H4 (cell line): ENCODE data around the gene OPCML. TPM values are rescaled to one million over a fixed set of nuclear protein-coding genes. Genes with fewer than 3 reads are reported as not detected.

Experiments used
- DNase-seq: peaks from one replicate; pipeline ENCODE4 v3.0.0-alpha.2; 2015; ENCODE audit warnings: low spot score
- total RNA-seq: library from RNA; depleted of rRNA; stranded (reverse); fragments of >200 nt; shearing (Covaris generic); gene quantifications from 2 replicates; pipeline ENCODE4 v1.2.3, GENCODE V29; 2014

OPCML gene
- total RNA-seq, 1 experiment from 2014 or later = 0.12 TPM

DNA sequence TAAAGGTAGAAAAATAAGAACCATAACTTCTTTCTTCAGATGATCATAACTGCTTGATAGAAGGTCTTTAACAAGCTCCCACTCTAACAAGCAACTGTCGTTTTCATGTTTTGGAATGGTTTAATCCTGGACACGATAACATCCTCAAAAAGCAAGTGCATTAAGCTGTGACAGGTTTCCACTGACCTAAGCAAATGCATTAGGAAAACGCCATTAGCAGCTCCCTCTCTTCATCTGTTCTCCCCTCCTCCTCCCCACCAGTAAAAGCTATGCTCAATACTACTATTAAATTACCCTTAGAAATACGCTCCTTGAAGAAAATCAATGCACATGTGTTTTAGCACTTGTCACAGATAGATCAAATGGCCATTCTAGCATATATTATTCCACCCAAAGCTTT, 729.4 kb downstream of the OPCML start:
- no peak for DNase-seq

DNA sequence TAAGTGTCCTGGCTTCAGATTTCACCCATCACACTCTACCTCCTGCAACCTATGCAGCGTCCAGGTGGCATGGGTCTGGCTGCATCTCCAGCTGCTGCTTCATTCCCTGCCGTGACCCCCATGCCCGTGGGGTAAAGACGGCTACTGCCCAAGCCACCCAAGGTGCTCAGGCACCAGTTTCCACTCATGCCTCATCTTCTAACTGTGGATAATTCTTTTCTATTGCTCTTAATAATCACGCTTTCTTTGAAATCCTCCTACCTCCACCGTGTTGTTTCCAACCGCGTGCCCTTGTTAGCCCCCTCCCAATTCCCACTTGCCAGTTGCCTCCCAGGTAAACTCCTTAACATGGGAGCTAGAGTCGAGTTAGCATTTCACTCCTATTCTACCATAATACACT, 738.5 kb downstream of the OPCML start:
- no peak for DNase-seq

DNA sequence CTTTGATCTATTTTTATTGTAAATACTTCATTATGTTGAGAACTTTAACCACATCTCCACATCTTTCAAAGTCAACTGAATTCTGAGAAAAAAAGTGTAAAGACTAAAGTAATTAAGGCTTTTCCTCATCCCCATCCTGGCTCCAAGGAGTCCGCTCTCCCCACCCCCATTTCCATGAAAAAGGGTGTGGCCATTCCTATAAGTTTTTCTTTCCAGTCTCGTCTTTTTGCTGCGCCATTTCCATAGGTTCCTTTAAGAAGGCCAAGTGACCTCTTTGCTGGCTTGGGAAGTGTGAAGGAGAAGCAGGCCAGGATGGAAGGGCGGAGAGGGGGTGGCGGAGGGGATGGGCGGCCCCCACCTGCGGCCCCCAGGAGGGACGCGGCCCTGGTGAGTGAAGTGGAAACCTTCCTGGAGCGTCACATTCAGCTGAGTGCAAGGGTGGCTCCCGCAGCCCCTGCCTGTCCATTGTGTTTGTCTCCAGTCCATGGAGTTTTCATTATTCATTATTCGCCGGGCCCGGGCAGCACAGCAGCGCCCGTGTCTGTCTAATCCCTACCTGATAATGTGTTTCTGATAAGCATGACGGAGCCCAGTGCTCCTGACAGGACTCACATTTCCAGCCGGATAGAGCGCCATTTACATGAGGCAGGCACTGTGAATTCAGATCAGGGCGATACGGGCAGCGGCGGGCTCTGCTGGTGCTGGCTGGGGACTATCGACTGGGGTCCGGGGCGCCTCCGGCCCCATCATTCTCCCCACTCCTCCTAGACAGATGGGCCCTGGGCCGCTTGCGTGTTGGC, 739.8 kb downstream of the OPCML start:
- no peak for DNase-seq

DNA sequence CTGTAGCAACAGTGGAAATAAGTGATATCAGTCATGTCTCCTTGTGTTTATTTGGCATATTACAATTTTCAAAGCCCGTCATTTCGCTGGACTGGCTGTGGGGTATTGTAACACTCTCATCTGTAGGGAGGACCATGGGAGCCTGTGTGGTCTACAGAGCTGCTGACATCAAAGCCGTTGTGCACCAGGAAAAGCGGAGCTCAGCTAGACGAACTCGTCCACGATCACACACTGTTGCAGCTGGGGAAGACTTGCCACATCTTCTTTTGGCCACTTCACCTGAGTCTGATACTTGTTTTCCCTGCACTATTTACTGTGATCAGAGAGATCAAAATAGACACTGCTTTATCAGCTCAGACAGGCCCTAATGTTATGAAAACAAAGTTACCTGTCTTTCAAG, 741.3 kb downstream of the OPCML start:
- no peak for DNase-seq

DNA sequence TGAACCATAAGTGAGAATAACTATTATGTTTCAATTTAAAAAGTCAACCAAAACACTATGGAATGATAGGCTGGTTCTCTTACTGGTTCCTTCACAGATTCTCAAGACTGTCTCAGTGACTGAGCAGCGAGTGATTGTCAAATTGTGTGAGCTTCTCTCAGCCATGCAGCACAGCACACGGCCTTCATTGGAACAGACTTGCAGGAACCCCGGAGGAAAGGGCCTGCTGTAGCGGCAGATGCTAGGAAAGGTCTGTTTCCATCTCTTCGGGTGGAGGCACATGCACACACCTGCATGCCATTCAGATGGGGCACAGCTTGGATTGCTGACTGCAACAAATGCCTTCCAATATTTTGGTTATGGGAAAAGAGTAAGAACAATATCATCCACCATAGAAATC, 741.8 kb downstream of the OPCML start:
- DNase-seq = no peak

DNA sequence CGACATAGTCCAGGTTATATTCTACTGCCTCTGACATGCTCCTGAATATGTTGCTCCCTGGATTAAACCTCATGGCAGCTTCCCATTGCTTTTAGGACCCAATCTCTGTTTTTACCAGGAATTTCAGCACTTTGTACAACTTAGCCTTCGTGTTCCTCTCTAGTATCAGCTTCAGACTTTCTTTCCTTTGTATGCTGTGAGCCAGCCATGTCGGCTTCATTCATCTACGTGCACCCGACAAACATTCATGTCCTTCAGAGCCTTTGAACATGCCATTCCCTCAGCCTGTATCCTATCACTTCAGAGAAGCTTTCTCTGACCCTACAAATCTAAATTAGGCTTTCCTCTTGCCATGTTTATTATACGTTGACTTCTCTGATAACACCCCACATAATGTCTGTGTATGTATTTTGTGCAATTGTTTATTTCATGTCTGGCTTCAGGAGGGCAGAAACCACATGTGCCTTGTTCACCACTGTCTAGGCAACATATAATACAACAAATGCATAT, 743.4 kb downstream of the OPCML start:
- no peak for DNase-seq

DNA sequence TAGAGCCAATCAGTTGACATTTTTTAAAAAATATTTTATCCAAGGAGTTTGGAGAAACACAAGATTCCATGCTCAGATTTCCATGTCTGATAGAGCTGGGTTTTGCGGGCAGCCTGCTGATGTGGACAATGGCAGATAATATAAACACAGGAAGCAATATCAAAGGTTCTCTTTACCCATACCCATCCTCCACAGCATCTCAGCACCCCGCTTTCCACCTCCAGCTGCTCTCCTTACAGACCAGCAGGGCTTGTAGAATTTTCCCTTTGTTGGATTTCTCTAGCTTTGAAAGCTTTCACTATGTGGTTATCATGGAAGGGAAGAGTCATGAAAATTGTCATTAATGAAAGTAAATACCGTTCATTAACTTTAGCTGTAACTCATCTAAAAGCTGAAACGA, 746.4 kb downstream of the OPCML start:
- no peak for DNase-seq

DNA sequence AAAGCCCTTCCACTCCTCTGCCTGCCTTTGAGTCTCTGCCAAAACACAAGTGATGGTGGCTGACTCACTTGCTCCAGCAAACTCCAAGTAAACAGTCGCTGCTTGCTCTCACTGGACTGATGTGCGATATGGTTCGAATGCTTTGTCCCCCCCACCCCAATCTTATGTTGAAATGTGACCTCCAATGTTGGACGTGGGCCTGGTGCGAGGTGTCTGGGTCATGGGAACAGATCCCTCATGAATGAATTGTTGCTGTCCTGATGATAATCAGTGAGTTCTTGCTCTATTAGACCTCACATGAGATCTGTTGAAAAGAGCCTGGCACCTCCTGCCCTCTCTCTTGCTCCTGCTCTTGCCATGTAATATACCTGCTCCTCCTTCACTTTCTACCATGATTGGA, 747.9 kb downstream of the OPCML start:
- peak; percentile 34 for DNase-seq

DNA sequence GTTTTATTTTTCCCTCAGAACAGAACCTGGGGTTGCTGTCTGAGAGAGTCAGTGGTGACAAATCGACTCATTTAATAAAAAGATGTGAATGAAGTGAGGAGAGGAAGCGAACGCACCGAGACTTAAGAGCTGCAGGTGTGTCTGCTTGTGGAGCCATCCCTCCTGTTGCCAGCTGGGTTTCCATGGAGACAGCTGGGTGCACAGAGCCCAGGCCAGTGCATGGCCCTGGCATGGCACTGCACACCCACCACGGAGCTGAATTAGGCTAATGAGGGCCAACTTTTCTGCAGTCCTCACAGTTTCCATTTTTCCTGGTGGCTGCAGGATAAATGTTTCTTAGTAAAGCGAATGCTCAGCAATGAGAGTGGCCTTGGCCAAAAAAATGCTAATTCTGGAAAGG, 750.2 kb downstream of the OPCML start:
- no peak for DNase-seq

DNA sequence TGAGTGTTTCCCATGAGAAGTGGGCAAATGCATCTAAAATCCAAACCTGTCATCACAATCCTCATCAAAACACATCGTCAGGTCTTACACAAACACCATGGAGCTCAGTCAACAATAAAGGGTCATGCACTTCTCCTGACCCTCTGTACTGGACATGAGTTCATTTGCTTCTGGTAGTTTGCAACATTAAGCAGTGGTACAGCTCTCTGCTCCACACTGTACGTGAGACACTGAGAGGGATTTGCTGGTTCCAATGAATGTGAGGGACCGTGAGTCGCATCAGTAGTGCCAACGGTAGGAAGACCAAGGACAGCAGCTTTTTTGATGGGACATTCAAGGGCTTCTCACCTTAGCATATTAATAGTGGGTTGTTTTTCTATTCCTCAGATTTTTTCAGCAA, 752.3 kb downstream of the OPCML start:
- no peak for DNase-seq

DNA sequence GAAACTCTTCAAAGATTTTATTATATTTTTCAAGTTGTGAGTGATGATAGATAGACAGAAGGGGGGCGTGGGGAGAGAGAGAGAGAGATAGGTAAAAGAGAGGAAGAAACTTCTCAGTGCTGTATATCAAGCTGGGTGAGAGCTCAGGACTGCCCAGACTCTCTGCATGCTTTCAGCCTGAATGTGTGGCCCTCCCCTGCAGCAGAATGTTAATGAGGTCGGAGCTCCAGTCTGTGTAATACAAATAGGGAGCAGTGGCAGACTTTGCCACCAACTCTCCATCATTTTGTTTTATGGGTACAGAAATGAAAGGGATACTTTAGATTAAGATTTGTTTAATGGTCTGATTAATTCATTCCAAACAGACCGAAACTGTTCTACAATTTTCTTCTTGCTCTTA, 752.8 kb downstream of the OPCML start:
- DNase-seq = no peak

DNA sequence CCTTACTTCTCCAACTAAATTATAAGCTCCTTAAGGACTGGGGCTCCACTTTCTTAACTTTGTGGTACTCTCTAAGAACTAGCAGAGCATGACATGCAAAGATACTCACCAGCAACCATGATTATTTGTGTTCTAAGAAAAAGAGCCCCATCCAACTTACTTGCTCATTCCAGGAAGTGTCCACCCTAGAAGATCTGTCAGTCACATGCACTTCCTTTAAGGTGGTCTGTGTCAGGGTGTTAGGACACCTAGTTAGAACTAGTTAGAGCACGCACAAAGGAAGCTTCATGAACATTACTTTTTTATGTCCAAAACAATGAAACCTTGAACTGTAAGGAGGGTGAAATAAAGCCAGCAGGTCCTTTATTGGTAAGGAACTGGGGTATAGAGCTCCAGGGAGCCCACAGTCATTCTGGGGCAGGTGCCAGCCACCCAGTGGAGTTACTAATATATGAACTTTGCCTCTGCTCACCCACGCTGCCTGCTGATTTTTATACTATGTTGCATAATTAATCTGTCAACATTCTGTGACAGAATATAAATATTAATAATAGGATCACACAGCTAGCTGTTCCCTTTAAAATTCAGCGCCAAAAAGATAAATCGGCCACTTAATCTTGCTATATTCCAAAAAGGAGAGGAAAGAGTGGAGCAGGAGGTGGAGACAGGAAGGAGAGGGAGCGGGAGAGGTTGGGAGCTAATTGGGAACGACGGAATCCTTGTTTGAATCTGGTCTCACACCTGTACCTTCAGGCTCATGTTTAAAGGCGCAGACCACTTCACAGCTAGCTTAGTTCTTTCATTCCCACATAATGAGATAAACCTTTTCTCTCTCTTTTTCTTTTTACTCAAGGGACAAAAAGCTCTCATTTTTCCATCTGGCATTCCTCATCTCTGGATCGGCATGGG, 755.0 kb downstream of the OPCML start:
- no peak for DNase-seq

DNA sequence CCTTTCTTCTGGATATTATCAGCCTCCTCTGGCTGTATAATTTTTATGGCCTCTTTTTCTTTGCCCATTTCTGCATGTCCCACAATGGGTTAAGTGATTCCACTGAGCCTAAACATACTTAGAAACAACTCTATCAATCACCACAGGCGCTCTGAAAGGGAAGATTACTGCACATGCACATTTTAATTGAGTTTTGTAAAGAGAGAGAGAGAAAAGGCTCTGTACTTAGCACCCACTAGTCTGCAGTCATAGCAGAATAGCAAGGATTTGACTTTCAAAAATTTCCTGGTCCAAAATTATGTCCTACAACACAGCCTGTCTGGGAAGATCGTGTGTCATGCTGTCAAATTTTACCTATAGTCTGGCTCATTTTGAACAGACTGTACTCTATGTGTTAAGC, 758.5 kb downstream of the OPCML start:
- DNase-seq = no peak

DNA sequence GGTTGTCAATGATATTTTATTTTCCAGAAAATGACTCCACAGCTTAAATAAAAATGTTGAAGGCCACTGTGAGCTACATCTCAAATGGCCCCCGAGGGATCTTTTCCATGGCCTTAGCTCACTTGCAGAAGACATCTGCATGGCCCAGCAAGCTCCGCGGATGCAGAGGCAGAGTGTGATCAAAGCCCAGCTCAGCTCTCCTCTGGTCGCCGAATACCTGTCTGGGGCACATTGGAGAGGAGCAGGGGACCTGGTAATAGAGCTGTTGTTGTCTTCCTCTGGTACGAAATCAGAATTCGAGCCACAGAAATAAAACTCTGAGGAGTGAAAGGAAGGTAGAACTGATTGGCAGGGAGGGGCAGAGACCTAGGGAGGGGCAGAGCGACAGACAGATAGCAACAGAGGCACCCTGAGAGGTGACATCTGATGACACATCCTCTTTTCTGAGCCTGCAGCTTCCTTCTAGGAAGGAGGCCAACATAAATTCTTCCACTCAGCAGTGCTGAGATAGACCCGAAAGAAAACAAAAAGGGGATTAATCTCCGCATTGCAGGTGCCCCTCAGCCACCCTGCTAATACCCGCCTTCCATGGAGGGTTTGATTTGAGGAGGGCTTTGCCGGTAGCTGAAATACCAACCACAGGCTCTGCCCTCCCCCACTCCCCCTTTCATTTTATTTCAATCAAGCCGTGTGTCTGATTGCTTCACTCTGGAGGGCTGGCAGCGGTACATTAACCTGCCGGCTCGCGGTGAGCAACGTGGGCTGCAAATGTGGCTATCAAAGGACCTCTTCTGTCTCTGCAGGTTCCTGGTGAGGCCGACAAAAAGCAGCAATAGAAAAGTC, 759.4 kb downstream of the OPCML start:
- no peak for DNase-seq

DNA sequence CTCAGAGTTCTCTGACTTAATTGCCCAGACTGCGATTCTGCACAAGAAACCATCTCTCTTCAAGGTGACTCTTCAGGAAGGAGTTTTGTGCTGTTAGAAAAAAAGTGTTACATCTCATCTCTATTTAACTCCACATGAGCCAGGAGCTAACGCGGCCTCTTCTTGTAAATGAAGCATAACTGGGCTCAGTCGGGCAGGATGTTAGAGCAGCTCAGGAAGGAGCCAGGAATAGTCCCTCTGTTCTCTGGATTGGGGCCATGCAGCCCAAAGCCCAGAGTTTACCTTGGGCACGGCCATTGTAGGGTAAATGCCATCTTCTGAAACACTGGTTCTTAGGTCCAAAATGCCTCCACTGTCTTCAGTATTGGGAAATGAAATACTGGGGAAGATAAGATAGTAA, 760.6 kb downstream of the OPCML start:
- DNase-seq = no peak

DNA sequence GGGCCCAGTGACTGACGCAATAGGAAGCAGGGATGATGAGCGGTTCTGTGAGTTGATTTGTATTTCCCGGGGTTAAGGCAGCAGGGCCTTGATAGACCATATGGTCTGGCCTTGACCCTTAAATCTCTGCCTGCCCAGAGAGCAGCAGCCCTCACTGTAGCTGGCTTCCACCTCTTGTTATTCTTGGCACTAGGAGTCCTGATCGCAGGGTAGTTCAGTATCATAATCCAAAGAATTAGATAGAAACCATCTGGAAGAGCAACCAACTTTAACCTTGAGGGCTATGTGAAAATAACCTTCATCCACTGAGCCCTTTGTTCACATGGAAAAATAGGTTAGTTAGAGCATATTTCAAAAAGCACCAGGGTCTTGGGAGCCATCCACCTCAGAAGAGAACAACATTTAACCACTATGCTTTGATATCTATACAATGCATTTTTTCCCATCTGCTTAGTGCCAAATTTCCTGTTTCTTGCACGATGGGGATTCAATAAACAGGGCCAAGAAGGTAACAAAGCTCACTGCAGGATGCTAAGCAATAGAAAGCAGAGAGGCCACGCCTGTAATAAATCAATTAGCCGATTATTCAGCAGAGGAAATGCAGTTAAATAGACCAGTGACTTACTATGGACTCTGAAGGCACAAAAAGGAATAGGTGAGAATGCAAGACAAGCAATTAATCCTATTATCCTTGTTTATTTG, 761.3 kb downstream of the OPCML start:
- DNase-seq = no peak

DNA sequence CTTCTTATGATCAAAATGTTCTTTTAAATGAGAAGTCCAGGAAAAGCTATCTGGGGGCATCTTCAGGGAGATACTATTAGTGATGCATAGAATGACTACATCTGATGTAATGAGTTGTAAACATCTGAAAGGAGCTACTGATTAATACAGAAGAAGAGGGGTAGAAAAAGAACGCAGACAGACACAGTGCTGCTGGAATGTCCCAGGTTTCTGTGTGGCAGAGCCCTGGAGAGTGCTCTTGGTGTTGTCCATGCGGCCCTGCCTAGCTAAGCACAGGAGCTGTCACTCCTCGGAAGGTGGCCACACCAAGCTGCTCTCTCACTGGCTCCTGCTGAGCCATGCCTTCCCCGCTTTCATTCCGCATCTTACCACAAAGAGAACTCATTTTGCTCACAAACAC, 768.8 kb downstream of the OPCML start:
- no peak for DNase-seq

DNA sequence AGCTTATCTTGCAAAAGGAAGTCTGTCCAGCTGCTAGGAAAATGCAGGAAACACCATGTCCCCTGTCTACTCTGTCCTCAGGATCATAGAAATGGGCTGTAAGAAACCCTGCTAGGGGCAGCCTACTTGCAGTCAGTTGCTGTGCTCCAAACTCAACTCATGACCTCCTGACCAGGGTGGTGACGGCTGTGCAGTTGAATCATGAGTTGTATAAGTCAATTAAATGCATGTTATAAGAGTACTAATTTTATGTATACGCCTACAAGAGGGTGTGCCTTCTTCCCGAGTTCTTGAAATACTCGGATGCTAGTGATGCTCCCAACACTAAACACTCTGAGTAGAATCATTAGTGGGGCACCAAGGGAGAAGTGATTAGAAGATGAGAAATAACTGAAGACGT, 776.4 kb downstream of the OPCML start:
- DNase-seq = no peak

DNA sequence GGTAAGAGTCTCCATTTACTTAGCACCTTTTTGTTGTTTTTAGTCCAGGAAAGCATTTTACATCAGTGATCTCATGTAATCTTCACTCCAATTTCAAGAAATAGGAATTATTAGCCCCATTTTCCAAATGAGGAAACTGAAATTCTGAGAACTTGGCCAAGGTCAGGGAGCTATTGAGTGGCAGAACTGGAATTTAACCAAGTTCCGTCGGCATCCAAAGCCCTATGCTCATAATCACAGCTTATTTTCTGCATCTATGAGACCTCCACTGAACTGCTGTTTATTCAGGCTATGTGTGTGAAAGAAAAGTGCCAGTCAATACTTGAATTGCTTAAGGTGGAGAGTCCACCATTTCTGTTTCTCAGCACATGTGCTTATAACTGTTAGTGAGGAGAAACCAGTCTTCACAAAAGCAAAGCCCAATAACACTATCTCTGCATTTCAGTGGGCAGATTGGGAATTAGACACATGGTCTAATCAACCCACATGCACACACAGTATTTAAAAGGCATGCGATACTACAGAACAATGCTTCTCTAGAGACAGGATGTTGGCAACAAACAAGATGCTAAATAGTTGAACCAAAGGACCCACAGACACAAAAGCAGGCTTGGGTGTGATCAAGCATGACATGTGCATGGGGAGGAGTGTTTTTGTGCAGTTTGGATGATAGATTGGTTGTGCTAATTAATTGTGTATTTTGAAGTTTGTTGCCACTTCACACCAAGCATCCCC, 780.6 kb downstream of the OPCML start:
- no peak for DNase-seq

DNA sequence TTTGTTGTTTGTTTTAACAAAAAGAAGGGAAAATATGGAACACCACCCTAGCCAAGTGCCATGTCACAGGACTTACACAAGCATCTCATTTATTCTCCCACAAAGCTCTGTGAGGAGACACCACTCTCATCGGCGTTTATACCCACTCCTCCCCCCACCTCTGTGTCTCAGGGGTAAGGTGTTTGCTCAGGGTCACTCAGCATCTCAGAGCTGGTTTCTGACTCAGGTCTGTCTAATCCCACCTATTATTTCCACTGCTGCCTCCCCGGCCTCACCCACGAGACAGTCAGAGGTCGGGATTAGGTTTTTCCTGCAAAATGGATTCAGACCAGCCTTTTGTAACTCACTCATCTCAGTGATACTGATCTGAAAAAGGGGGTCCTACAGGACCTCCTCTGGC, 786.0 kb downstream of the OPCML start:
- no peak for DNase-seq

DNA sequence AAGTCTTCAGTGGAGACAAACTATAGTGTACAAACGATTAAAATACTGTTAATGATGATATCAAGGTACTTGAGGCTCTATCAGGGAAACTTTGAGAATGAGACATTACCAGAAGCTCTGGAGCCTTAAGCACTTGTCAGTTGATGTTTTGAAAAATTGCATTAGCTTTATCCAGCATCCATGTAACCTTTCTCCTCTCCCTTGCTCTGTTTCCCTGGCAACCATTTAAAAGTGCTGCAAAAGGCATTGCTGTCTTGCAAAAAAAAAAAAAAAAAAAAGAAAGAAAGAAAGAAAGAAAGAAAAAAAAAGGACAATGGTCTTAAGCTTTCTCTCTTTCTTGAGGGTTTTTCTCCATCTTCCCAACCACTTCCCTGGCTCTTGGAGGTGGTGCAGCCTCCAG, 787.0 kb downstream of the OPCML start:
- DNase-seq = no peak
